Subcutaneous adipose tissue (tissue), 4 donors: ENCODE results near the gene RNASE11. TPM values are rescaled to one million over a fixed set of nuclear protein-coding genes. Genes with fewer than 3 reads are reported as not detected.

Experiments used
- CTCF ChIP-seq: fragments of 450-650 bp; IDR thresholded peaks from one replicate; pipeline ENCODE4 v1.5.1; 2016; ENCODE audit warnings: low read depth, mild to moderate bottlenecking, control low read depth, antibody characterized with exemption, moderate library complexity
- total RNA-seq, 4 donors: library from RNA; depleted of rRNA; stranded (reverse); fragments of >200 nt; gene quantifications; one replicate each; pipeline ENCODE4 v1.1.0, GENCODE V29; 2016

RNASE11 gene
- total RNA-seq, 4 donors from 2014 or later: not detected

DNA sequence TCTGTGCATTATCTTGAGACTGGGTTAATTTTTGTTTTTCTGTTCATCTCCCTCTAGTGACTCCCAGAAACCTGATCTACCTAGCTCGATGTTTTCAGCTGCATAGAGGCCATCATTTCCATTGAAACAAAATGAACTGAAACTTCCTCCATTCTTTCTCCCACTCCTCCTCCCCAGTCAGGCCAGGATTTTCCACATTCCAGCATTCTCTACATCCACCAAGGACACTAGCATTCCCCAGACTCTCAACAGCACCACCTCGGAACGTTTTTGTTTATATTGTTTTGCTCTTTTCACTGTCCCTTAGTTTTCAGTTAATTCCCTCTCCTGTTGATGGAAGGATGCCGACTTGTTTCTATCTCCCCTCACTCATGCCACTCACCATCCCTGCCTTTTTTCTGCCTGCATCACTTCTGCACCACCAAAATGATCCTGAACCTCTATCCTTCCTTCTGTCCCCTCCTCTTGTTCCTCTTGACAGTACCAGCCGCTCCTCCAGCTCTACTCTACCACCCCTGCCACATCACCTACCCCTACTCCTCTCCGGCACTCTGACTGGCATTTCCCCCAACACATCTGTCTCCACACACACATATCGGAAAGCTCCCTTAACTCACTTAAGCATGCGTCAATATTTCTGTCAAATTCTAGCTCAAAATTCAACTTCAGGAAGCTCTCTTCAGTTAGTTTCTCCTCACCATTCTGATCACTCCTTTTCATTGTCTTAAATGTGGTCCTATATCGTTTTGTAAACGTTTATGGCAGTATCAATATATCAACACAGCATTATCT is 40.5 kb upstream of the RNASE11 start:
- no peak for TF ChIP-seq CTCF

DNA sequence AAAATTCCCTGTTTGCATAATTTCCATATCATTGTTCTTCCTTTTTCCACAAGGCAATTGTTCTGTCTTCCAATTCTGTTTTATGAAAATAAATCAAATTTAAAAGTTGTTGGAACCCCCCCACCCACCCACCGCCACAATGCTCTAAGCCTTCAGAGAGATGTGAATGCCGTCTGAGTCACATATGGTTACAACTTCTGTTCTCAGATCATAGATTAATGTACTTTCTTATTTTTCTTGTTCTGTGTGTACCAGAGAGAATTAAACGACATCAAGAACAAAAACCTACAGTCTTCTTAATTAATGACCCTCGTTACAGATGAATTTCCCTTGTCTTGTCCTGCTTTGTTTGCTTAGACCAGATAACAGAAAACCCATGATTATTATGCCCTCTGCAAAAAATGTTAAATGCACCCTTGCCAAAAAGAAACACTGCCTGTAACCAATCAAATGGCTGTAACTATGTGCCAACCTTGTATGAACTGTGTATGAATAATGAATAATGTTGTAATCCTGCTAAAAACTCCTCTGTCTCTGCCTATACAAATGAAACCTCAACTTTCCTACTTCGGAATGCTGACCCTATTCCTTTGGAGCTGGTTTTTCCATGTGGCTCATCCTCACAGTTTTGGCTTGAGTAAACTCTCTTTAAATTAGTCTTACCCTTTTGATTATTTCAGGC is 39.7 kb upstream of the RNASE11 start:
- TF ChIP-seq CTCF: no peak

DNA sequence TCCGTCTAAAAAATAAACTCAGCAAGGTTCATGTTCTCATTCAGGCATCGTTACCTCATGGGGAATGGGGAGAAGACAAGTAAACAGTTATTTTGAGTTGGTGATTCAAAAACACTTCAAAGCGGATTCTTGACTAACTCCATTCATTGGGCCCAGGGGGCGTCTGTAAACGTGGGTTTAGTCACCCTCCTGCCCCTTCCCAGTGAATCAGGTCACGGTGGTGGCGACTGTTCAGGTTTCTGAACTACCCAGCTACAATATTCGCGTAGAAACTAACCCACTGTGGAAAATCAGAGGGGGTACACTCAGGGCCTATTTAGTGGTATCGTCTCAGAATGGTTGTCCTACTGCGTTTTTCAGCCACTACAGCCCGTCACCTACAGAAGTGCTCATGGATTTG is 38.5 kb upstream of the RNASE11 start:
- no peak for TF ChIP-seq CTCF

- TF ChIP-seq CTCF: no peak
These were observed 36.8 kb upstream of the RNASE11 start for GRCh38 chr14:20624495-20625070.

DNA sequence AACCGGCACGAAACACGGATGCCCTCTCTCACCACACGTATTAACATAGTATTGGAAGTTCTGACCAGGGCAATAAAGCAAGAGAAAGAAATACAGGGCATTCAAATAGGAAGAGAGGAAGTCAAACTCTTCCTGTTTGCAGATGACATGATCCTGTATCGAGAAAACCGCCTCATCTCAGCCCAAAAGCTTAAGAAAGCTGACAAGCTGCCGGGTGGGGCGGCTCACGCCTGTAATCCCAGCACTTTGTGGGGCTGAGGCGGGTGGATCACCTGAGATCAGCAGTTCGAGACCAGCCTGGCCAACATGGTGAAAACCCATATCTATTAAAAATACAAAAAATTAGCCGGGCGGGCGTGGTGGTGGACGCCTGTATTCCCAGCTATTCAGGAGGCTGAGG is 36.0 kb upstream of the RNASE11 start:
- TF ChIP-seq CTCF: no peak

GRCh38 chr14:20622816-20623291 is 35.1 kb upstream of the RNASE11 start:
- no peak for TF ChIP-seq CTCF
